Neural cell (in vitro differentiated cells): ENCODE results near the gene C2orf42.

Source experiments
- CTCF ChIP-seq: fragments of 450-650 bp; IDR thresholded peaks from 2 replicates; pipeline ENCODE4 v1.5.1; 2014; ENCODE audit warnings: antibody characterized with exemption, mild to moderate bottlenecking, moderate library complexity; ENCODE audit not compliant: poor library complexity, severe bottlenecking
- EP300 ChIP-seq: fragments of 450-650 bp; conservative IDR thresholded peaks from 2 replicates; pipeline ENCODE4 v1.6.1; 2014; ENCODE audit warnings: antibody characterized with exemption, mild to moderate bottlenecking, moderate library complexity; ENCODE audit not compliant: poor library complexity, severe bottlenecking
- EZH2 ChIP-seq: fragments of 200-600, 300-800 bp; shearing (Covaris generic), sonication (generic); IDR thresholded peaks from 2 replicates; pipeline ENCODE4 v1.6.1; 2014; ENCODE audit warnings: antibody characterized with exemption, low read length, borderline replicate concordance, mild to moderate bottlenecking; ENCODE audit not compliant: insufficient read depth, poor library complexity, severe bottlenecking
- POLR2AphosphoS5 ChIP-seq: IDR thresholded peaks from 2 replicates; pipeline ENCODE4 v1.6.1; 2012
- RAD21 ChIP-seq: fragments of 450-650 bp; conservative IDR thresholded peaks from 2 replicates; pipeline ENCODE4 v1.6.1; 2014; ENCODE audit warnings: antibody characterized with exemption, mild to moderate bottlenecking, moderate library complexity
- REST ChIP-seq: IDR thresholded peaks from 2 replicates; pipeline ENCODE4 v1.6.1; 2012; ENCODE audit warnings: borderline replicate concordance
- SMC3 ChIP-seq: fragments of 450-650 bp; conservative IDR thresholded peaks from 2 replicates; pipeline ENCODE4 v1.6.1; 2014; ENCODE audit warnings: antibody characterized with exemption, mild to moderate bottlenecking, moderate library complexity; ENCODE audit not compliant: poor library complexity
- TAF1 ChIP-seq: IDR thresholded peaks from 2 replicates; pipeline ENCODE4 v1.6.1; 2012; ENCODE audit warnings: low read depth

- no peak for TF ChIP-seq EZH2
- TF ChIP-seq CTCF: no peak
- no peak for TF ChIP-seq SMC3
- TF ChIP-seq TAF1: no peak
- no peak for TF ChIP-seq POLR2AphosphoS5
- no peak for TF ChIP-seq RAD21
- no peak for TF ChIP-seq REST
- TF ChIP-seq EP300: no peak
Measured at GRCh38 chr2:70145144-70145490, 45.7 kb downstream of the C2orf42 start.
